HG02943 (cell line): ENCODE results near the gene JAGN1.
"Not testable (repeated sequence)": the region's sequence is repeated elsewhere in the genome, so short reads cannot be mapped to it uniquely, and the experiment has no call there.

Experiments
- ATAC-seq: cut with Tn5 transposase; IDR thresholded peaks from one replicate; pipeline ENCODE4 v1.9.1; 2021; ENCODE audit warnings: mild to moderate bottlenecking, low read depth, moderate library complexity; ENCODE audit not compliant: unreplicated experiment

Gene JAGN1

GRCh38 chr3:9865125-9865637, 25.2 kb upstream of the JAGN1 start:
- ATAC-seq = not testable (repeated sequence)

- no peak for ATAC-seq
These were observed 23.8 kb upstream of the JAGN1 start for GRCh38 chr3:9866639-9867038.

- no peak for ATAC-seq
These were observed 23.3 kb upstream of the JAGN1 start for GRCh38 chr3:9867106-9867505.

- no peak for ATAC-seq
These were observed 20.5 kb upstream of the JAGN1 start for GRCh38 chr3:9869955-9870354.

- no peak for ATAC-seq
These were observed 19.4 kb upstream of the JAGN1 start for GRCh38 chr3:9870978-9871377.

GRCh38 chr3:9872067-9872466, 18.3 kb upstream of the JAGN1 start:
- ATAC-seq = not testable (repeated sequence)

GRCh38 chr3:9875448-9875847, 15.0 kb upstream of the JAGN1 start:
- no peak for ATAC-seq

GRCh38 chr3:9876255-9876654, 14.2 kb upstream of the JAGN1 start:
- ATAC-seq = not testable (repeated sequence)

GRCh38 chr3:9876991-9877390, 13.4 kb upstream of the JAGN1 start:
- ATAC-seq = no peak

GRCh38 chr3:9878700-9879099, 11.7 kb upstream of the JAGN1 start:
- ATAC-seq = no peak

GRCh38 chr3:9879830-9880549, 10.4 kb upstream of the JAGN1 start, which contains the start of gene CIDEC:
TSS of gene CIDEC (minus strand) at chr3:9880253. CDS start at chr3:9878486, 1,767 bp downstream.
- no peak for ATAC-seq

GRCh38 chr3:9881441-9881840, 9.0 kb upstream of the JAGN1 start:
- no peak for ATAC-seq

- no peak for ATAC-seq
These were observed 6.5 kb upstream of the JAGN1 start for GRCh38 chr3:9883706-9884554.

- no peak for ATAC-seq
These were observed 5.8 kb upstream of the JAGN1 start for GRCh38 chr3:9884555-9885165.

- ATAC-seq = no peak
These were observed 4.1 kb upstream of the JAGN1 start for GRCh38 chr3:9886328-9886727.

GRCh38 chr3:9887480-9887879, 2.9 kb upstream of the JAGN1 start:
- no peak for ATAC-seq

GRCh38 chr3:9888540-9888939, 1.9 kb upstream of the JAGN1 start:
- no peak for ATAC-seq

GRCh38 chr3:9889405-9889804, 1.0 kb upstream of the JAGN1 start:
- no peak for ATAC-seq

GRCh38 chr3:9891072-9891622, 737 bp downstream of the JAGN1 start:
- ATAC-seq = no peak

- ATAC-seq = no peak
These were observed 3.3 kb downstream of the JAGN1 start for GRCh38 chr3:9893739-9894138.

- not testable (repeated sequence) for ATAC-seq
These were observed 5.3 kb downstream of the JAGN1 start for GRCh38 chr3:9895715-9896114.
